Astrocyte of the cerebellum (primary cell): ENCODE results near the gene NOL4L.

ENCODE experiments used
- DNase-seq: peaks from one replicate; pipeline ENCODE4 v3.0.0-alpha.2; 2011; ENCODE audit warnings: low read depth
- H3K4me3 ChIP-seq: 2 replicates; pipeline ENCODE4 v1.5.1; 2011; ENCODE audit warnings: mild to moderate bottlenecking, low read depth, low read length, moderate library complexity
- CTCF ChIP-seq: IDR thresholded peaks from 2 replicates; pipeline ENCODE4 v1.5.1; 2012; ENCODE audit warnings: low read length, low read depth, moderate library complexity, mild to moderate bottlenecking; ENCODE audit errors: missing control alignments
- in situ Hi-C: cut with HindIII; loops from 2 replicates; pipeline ENCODE4 v1.10.0; 2017; ENCODE audit warnings: low sequenced_read_pairs

The NOL4L gene

GRCh38 chr20:32541323-32542258 lies 43.5 kb downstream of the NOL4L start:
- H3K4me3 ChIP-seq, result no peak overlapping the region
- in situ Hi-C loops, result no loop called here
- TF ChIP-seq CTCF, result no peak
- no peak for DNase-seq

GRCh38 chr20:32539817-32540675 lies 45.1 kb downstream of the NOL4L start:
- no peak overlapping the region for H3K4me3 ChIP-seq
- no peak for TF ChIP-seq CTCF
- in situ Hi-C loops, result no loop called here
- no peak for DNase-seq

- DNase-seq, result no peak
- no peak for TF ChIP-seq CTCF
- in situ Hi-C loops, result no loop called here
- H3K4me3 ChIP-seq, result no peak overlapping the region
Measured at GRCh38 chr20:32539026-32539816, 45.9 kb downstream of the NOL4L start.

- no peak for DNase-seq
- in situ Hi-C loops, result no loop called here
Measured at GRCh38 chr20:32538526-32538939, 46.6 kb downstream of the NOL4L start.

GRCh38 chr20:32537657-32538525 lies 47.2 kb downstream of the NOL4L start:
- no peak for DNase-seq
- no peak overlapping the region for H3K4me3 ChIP-seq
- in situ Hi-C loops, result no loop called here
- TF ChIP-seq CTCF, result no peak

More at GRCh38 chr20:32538526-32538939, 46.6 kb downstream of the NOL4L start:
- no peak overlapping the region for H3K4me3 ChIP-seq
- no peak for TF ChIP-seq CTCF
